Effector memory CD4-positive, alpha-beta T cell (primary cell): Measurements from ENCODE around the gene DOCK9.

Experiments used
- DNase-seq, 3 donors: peaks; one replicate each; pipeline ENCODE4 v3.0.0-alpha.2; 2020
- H3K27ac ChIP-seq: 2 replicates; pipeline ENCODE4 v1.7.0; 2013; ENCODE audit warnings: mild to moderate bottlenecking, low read length, moderate library complexity; ENCODE audit not compliant: insufficient read depth, poor library complexity, severe bottlenecking
- H3K27me3 ChIP-seq: replicated peaks from 2 replicates; pipeline ENCODE4 v1.7.0; 2013; ENCODE audit warnings: mild to moderate bottlenecking, low read length; ENCODE audit not compliant: insufficient read depth, control insufficient read depth, poor library complexity, severe bottlenecking
- H3K36me3 ChIP-seq: 2 replicates; pipeline ENCODE4 v1.7.0; 2013; ENCODE audit warnings: mild to moderate bottlenecking, low read length, moderate library complexity; ENCODE audit not compliant: control insufficient read depth, insufficient read depth
- H3K4me1 ChIP-seq: 2 replicates; pipeline ENCODE4 v1.7.0; 2013; ENCODE audit warnings: low read length, mild to moderate bottlenecking; ENCODE audit not compliant: control insufficient read depth, insufficient read depth, poor library complexity, severe bottlenecking
- H3K4me3 ChIP-seq: 2 replicates; pipeline ENCODE4 v1.7.0; 2013; ENCODE audit warnings: low read length, low read depth, mild to moderate bottlenecking; ENCODE audit not compliant: insufficient read depth, poor library complexity, severe bottlenecking
- H3K9me3 ChIP-seq: 2 replicates; pipeline ENCODE4 v1.7.0; 2013; ENCODE audit warnings: mild to moderate bottlenecking, low read length, moderate library complexity; ENCODE audit not compliant: control insufficient read depth

The DOCK9 gene

DNA sequence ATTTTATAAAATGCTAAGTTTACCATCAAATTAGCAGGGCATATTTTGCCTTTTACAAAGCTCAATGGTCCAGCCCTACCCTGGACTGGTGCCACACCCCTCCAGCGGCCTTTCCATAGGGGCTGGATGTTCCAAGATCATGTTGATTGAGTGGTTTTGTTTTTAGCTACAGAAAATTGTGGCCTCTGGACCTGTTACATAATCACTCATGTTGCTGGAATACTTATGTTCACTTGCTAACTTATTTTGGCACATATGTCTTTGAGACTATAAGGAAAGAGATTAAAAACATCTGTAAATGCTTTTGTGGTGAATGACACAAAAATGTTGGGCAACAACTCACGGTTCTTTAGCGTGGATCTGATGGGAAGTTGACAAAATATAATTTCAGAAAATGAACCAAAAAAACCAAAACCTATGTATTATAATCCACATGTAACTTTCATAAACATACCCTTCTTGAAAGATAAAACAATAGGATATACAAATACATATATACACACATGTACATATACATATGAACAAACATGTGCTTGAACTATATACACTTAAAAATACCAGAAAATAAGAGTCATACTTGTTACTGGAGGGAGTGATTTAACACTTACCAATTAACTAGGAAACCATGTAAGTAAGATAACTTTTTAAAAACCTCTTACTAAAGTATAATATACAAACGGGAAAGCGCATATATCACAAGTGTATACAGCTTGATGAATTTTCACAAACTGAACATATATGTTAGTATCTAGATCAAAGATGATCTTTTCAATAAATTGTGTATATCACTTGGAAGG is 178.8 kb downstream of the DOCK9 start:
- Histone ChIP-seq H3K36me3 (peaks cover 79% of the 10 kb centered on the region), H3K27ac (no peak overlapping the region), H3K4me3 (no peak overlapping the region), H3K27me3 (no peaks in the 10 kb centered on the region), H3K9me3 (no peaks in the 10 kb centered on the region), H3K4me1 (no peaks in the 10 kb centered on the region)
- no peak for DNase-seq

DNA sequence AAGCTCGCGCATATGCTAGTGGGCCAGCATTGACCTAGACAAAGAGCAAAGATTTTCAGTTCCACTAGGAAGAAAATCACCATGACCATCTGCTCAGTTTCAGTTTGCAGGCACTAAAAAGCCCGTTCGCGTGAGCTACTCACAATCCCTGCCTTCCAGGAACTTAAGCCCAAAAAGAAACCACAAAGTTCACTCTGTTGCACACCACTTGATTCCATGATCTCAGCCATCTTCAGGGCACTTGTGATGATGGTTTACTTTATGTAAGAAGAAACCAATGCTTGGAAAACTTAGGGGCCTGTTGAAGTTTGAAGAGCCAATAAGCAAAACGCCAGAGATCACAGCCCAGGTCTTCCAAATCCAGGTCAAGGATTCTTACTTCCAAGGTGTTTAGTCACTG is 180.4 kb downstream of the DOCK9 start:
- peaks cover 71% of the 10 kb centered on the region for H3K36me3 ChIP-seq
- H3K9me3 ChIP-seq: no peaks in the 10 kb centered on the region
- H3K27me3 ChIP-seq: no peaks in the 10 kb centered on the region
- no peak for DNase-seq
- H3K27ac ChIP-seq: no peak overlapping the region
- no peak overlapping the region for H3K4me3 ChIP-seq
- H3K4me1 ChIP-seq: no peaks in the 10 kb centered on the region

DNA sequence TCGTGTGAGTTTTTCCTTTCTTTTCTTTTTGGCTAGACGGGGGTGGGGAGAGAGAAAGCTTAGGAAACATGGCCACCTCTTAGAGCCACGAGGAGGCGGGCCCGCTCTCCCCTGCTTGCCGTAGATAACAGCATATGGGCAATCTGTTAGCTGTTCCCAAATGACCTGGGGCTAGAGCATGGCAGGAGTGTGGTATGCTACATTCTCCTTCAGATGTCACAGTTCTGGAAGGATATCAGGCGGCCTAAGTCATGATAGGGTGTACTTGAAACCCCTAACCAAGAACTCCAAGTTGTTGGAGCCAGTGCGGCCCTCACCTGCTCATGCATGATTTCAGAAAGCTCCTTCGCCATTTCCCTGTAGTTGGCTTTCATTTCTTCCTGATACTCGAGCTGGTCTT is 181.1 kb downstream of the DOCK9 start:
- H3K27ac ChIP-seq: no peak overlapping the region
- H3K4me3 ChIP-seq: no peak overlapping the region
- H3K27me3 ChIP-seq: no peaks in the 10 kb centered on the region
- H3K4me1 ChIP-seq: no peaks in the 10 kb centered on the region
- no peaks in the 10 kb centered on the region for H3K9me3 ChIP-seq
- peaks cover 70% of the 10 kb centered on the region for H3K36me3 ChIP-seq
- no peak for DNase-seq

DNA sequence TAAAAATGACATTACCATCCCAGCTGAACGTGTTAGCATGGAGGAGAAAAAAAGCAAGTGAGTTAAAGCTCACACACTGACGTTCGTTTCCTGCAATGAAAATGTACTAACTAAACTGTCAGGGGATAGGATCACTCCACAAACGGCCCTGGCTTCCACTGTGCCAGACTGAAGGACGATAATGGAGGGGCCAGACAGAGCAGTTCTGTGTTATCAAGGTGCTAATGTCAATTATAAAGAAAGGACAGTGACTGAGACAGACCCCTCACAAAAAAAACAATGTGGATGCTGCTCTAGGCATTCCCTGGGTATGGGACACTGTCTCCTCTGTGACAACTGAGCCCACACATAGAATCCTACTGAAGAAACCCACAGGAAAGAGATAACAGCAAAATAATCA is 181.7 kb downstream of the DOCK9 start:
- DNase-seq: no peak
- Histone ChIP-seq H3K36me3 (peaks cover 67% of the 10 kb centered on the region), H3K9me3 (no peaks in the 10 kb centered on the region)

DNA sequence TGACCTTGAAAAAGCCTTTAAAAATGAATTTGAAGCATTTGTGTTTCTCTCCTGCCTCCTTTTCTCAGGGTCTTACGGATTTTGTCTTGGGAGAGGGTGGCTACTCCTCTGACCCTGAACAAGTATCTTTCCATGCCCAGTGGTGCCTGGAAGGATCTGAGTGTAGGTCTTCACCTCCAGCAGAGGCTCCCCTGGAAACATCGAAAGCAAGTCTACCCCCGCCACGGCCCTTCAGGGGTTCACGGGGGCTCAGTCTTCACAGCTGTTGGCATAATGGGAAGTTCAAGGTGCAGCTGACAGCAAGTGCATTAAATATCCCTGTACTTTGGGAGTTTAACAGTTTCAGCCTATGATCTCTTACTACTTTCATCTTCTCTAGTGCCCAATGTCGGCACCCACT is 182.6 kb downstream of the DOCK9 start:
- Histone ChIP-seq H3K9me3 (no peaks in the 10 kb centered on the region), H3K36me3 (peaks cover 61% of the 10 kb centered on the region), H3K27ac (no peak overlapping the region), H3K4me1 (no peaks in the 10 kb centered on the region), H3K4me3 (no peak overlapping the region), H3K27me3 (no peaks in the 10 kb centered on the region)
- DNase-seq: no peak

More for the DNA sequence above, 181.7 kb downstream of the DOCK9 start:
- Histone ChIP-seq H3K4me3 (no peak overlapping the region), H3K27me3 (no peaks in the 10 kb centered on the region), H3K4me1 (no peaks in the 10 kb centered on the region), H3K27ac (no peak overlapping the region)

DNA sequence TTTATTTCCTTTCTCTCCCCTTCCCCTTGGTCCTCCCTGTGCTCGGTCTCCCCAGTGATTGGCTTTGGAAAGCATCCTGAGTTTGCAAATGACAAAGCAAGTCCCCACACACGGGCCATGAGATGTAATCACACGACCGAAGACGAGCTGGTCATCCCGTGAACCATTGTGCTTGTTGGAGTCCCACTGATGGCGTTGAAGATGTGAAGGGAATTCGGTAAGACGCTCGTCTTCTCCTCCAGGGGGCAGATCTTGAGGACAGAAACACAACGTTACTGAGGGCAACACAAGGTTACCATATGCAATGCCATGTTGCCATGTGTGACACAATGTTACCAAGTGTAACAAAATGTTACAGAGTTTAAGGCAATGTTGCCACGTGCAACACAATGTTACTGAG is 183.4 kb downstream of the DOCK9 start:
- no peak for DNase-seq
- no peaks in the 10 kb centered on the region for H3K4me1 ChIP-seq
- no peak overlapping the region for H3K27ac ChIP-seq
- H3K27me3 ChIP-seq: no peaks in the 10 kb centered on the region
- no peaks in the 10 kb centered on the region for H3K9me3 ChIP-seq
- no peak overlapping the region for H3K4me3 ChIP-seq
- peaks cover 55% of the 10 kb centered on the region for H3K36me3 ChIP-seq

DNA sequence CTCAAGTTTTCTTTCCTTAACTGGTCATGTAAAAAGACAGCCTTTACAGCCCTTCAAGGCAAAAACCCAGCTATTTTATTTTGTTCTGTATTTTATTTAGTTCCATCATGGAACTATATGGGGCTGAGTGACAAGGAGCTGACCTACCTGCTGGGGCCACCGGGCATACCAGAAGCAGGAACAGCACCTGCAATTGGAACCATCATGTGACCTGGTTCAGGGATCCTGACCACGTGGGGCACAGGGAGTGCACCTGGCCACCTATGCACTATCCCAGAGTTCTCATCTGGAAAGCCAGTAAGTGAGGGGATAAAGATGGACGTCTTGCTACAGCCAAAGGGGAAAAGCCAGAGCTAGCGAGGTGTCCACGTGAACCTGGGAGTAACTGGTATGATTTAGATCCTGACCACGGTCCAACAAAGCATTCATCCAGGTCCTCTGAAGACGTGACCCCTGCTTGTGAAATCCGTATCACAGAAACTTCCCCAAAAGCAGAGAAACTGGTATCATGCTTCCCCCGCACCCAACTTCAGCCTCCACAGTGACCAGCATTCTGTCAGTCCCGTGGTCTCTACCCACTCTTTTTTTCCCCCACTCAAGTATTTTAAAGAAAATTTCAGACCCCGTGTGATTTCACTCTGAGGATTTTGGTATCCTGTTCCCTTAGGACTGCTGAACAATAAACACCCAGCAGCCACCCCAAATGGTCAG is 184.9 kb downstream of the DOCK9 start:
- Histone ChIP-seq H3K9me3 (no peaks in the 10 kb centered on the region), H3K4me1 (no peaks in the 10 kb centered on the region), H3K4me3 (no peak overlapping the region), H3K36me3 (peaks cover 40% of the 10 kb centered on the region), H3K27me3 (no peaks in the 10 kb centered on the region), H3K27ac (no peak overlapping the region)
- DNase-seq: no peak

DNA sequence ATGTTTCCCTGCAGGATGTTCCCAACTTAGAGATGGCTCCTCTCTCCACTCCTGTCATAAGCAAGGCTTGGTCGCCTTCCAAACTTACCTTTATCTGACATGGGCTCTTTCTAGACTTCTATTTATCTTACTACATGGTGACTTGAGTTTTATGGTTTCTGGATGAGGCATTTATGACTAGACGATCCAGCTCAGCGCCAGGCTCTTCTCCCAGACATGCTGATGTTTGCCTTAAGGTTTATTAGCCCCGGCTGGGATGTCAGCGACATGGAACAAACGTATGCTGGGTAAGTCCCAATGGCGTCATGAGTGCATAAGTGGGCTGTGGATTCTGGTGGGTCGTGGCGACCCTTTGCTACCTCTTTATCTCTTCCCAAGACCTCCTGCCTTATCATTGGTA is 185.5 kb downstream of the DOCK9 start:
- H3K27ac ChIP-seq: no peak overlapping the region
- H3K9me3 ChIP-seq: no peaks in the 10 kb centered on the region
- DNase-seq: no peak
- no peaks in the 10 kb centered on the region for H3K4me1 ChIP-seq
- no peak overlapping the region for H3K4me3 ChIP-seq
- H3K36me3 ChIP-seq: peaks cover 34% of the 10 kb centered on the region
- no peaks in the 10 kb centered on the region for H3K27me3 ChIP-seq

DNA sequence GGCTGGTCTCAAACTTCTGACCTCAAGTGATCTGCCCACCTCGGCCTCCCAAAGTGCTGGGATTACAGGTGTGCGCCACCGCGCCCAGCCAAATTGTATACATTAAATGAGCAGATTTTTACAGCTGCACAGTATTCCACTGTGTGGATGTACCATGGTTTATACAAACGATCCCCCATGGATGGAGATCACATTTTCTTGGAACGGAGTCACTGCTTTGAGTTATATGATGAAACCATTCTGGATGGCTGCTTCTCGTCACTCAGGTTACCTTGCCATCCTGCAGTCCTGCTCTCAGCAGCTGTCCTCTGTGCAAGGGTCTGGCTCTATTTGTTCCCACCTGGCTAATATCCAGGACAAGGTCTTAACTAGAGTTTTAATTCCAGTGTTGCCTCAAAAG is 186.3 kb downstream of the DOCK9 start:
- Histone ChIP-seq H3K27me3 (no peaks in the 10 kb centered on the region), H3K27ac (no peak overlapping the region), H3K36me3 (peaks cover 28% of the 10 kb centered on the region), H3K9me3 (no peaks in the 10 kb centered on the region), H3K4me1 (no peaks in the 10 kb centered on the region), H3K4me3 (no peak overlapping the region)
- DNase-seq: no peak

DNA sequence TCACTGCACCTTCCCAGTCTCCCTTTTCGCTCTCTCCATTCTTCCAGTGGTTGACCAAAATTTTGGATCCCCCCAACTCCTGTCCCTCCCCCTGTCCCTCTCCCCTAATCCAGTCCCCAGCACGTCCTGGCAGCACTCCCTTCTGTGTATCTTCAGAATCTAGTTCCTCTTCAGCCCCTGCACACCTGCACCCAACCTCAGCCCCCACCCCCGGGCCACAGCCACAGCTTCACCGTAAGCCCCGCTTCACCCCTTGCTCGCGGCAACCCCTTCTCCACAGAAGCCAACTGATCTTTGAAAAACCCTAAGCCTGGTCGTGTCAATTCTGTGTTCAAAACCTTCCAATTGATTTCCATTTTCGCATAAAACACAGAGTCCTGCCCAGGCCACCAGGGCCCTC is 189.9 kb downstream of the DOCK9 start:
- H3K36me3 ChIP-seq: peaks cover 3% of the 10 kb centered on the region
- no peak overlapping the region for H3K27ac ChIP-seq
- DNase-seq: no peak
- no peaks in the 10 kb centered on the region for H3K27me3 ChIP-seq
- H3K9me3 ChIP-seq: no peaks in the 10 kb centered on the region
- no peaks in the 10 kb centered on the region for H3K4me1 ChIP-seq
- H3K4me3 ChIP-seq: no peak overlapping the region
